ENCODE data around the gene AGK. TPM values are rescaled to one million over a fixed set of nuclear protein-coding genes. Genes with fewer than 3 reads are reported as not detected.
"Not testable (repeated sequence)": the region's sequence is repeated elsewhere in the genome, so short reads cannot be mapped to it uniquely, and the experiment has no call there.

The AGK gene
- total RNA-seq, 1 donor from 2014 or later: 19.8 TPM

DNA sequence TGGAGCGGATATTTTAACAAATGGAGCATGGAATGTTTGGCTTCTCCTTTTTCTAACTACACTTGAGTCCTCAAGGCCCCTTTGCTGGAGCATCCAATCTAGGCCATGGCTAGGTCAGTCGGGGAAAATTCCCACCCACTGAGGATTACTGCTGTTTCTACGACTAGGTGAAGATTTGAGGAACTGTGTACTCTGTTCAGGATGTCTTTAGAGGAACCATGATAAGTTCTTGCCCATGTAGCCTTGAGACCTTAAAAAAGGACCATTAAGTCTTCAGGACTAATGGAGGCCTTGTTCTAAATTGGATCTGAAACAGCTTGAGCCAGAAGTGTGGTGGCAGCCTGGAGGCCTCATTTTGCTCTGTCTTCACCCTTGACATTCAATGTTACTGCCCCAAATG is 6.2 kb downstream of the AGK start:
- peaks cover 2% of the 10 kb centered on the region for H3K4me1 ChIP-seq
- H3K27me3 ChIP-seq (ENCODE audit: low read depth): no peaks in the 10 kb centered on the region
- DNase-seq: no peak
- H3K4me3 ChIP-seq: no peak overlapping the region
- intact Hi-C loops (cut with DNase I): no loop called here
- no peak for ATAC-seq
- TF ChIP-seq, protein P1, sequence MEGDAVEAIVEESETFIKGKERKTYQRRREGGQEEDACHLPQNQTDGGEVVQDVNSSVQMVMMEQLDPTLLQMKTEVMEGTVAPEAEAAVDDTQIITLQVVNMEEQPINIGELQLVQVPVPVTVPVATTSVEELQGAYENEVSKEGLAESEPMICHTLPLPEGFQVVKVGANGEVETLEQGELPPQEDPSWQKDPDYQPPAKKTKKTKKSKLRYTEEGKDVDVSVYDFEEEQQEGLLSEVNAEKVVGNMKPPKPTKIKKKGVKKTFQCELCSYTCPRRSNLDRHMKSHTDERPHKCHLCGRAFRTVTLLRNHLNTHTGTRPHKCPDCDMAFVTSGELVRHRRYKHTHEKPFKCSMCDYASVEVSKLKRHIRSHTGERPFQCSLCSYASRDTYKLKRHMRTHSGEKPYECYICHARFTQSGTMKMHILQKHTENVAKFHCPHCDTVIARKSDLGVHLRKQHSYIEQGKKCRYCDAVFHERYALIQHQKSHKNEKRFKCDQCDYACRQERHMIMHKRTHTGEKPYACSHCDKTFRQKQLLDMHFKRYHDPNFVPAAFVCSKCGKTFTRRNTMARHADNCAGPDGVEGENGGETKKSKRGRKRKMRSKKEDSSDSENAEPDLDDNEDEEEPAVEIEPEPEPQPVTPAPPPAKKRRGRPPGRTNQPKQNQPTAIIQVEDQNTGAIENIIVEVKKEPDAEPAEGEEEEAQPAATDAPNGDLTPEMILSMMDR (IDR thresholded peaks at IDR 0.05): no peak
- H3K9me3 ChIP-seq: peaks cover 5% of the 10 kb centered on the region
- H3K36me3 ChIP-seq: peaks cover 25% of the 10 kb centered on the region
- H3K27ac ChIP-seq: no peak overlapping the region

DNA sequence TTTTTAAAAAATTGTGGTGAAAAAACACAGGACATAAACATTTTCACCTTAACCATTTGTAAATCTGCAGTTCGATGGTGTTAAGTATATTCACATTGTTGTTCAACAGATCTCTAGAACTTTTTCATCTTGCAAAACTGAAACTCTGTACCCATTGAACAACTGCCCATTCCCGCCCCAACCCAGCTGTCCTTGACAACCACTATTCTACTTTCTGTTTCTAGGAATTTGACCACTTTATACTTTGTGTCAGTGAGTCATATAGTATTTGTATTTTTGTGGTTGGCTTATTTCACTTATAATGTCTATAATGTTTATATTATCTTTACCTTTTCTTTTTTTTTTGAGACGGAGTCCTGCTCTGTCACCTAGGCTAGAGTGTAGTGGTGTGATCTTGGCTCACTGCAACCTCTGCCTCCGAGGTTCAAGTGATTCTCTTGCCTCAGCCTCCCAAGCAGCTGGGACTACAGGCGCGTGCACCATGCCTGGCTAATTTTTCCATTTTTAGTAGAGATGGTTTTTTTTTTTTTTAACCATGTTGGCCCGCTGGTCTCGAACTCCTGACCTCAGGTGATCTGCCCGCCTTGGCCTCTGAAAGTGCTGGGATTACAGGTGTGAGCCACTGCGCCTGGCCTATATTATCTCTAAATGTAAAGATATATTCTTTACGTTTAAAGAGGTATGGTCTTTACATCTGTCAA is 6.8 kb downstream of the AGK start:
- intact Hi-C loops (cut with DNase I): not testable (repeated sequence)
- peaks cover 27% of the 10 kb centered on the region for H3K36me3 ChIP-seq

DNA sequence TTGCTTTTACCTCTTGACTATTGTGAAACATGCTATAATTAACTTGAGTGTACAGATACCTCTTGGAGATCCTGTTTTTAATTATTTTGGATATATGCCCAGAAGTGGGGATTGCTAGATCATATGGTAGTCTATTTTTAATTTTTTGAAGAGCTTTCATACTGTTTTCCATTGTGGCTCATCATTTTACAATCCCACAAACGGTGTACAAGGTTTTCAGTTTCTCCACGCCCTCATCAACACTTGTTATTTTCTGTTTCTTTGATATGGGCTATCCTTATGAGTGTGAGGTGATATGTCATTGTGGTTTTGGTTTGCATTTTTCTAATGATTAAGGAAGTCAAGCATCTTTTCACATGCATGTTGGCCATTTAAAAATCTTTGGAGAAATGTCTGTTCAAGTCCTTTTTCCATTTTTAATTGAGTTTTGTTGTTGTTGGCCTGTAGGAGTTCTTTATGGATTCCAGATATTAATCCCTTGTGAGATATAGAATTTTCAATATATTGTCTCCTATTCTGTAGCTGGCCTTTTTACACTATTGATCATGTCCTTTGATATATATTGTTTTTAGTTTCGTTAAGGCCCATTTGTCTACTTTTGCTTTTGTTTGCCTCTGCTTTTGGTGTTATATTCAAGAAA is 7.5 kb downstream of the AGK start:
- peaks cover 31% of the 10 kb centered on the region for H3K36me3 ChIP-seq
- no peak overlapping the region for H3K4me3 ChIP-seq
- H3K27me3 ChIP-seq (ENCODE audit: low read depth): no peaks in the 10 kb centered on the region
- intact Hi-C loops (cut with DNase I): no loop called here
- peak in 1 of 2 donors; percentile 48 for ATAC-seq
- DNase-seq: no peak
- H3K9me3 ChIP-seq: peaks cover 5% of the 10 kb centered on the region
- TF ChIP-seq, protein P1 (IDR thresholded peaks at IDR 0.05): no peak
- H3K4me1 ChIP-seq: no peaks in the 10 kb centered on the region
- no peak overlapping the region for H3K27ac ChIP-seq

More for the DNA sequence above, 6.8 kb downstream of the AGK start:
- ATAC-seq: peak in 1 of 2 donors; percentile 23
- H3K27ac ChIP-seq; H3K4me1 ChIP-seq; H3K27me3 ChIP-seq (ENCODE audit: low read depth); H3K4me3 ChIP-seq; H3K9me3 ChIP-seq; DNase-seq: not testable (repeated sequence)

DNA sequence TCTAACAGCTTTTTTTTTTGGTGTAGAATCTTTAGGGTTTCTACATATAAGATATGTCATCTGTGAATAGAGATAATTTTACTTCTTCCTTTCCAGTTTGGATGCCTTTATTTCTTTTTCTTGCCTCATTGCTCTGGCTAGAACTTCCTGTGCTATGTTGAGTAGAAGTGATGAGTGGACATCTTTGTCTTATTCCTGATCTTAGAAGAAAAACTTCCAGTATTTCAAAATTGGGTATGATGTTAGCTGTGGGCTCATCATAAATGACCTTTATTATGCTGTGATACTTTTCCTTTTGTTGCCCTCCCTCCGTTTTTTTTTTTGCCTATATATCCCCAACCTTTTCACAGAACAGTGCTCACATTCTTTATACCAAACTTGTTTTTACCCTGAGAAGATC is 8.8 kb downstream of the AGK start:
- Histone ChIP-seq H3K4me1 (no peaks in the 10 kb centered on the region), H3K4me3 (no peak overlapping the region), H3K36me3 (peaks cover 34% of the 10 kb centered on the region), H3K27me3 (ENCODE audit: low read depth) (no peaks in the 10 kb centered on the region), H3K9me3 (peaks cover 5% of the 10 kb centered on the region), H3K27ac (no peak overlapping the region)
- TF ChIP-seq, protein P1 (IDR thresholded peaks at IDR 0.05): no peak
- intact Hi-C loops (cut with DNase I): no loop called here
- ATAC-seq: no peak
- DNase-seq: no peak

DNA sequence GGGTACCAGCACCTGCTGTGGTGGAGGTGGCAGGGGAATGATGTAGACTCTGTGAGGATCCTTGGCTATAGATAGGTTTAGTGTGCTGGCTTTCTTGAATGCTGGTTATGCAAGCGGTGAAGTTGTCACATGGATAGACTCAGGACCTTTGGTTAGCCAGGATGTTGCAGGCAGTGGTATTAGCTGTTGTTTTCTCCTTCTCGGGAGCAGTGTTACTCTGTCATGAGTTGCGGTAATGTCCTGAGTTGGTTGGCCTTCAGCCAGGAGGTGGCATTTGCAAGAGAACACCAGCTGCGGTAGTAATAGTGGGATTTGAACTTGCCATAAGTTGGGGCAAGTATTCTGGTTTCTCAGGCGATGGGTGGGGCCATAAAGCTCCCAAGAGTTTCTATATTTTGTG is 10.8 kb downstream of the AGK start:
- peaks cover 24% of the 10 kb centered on the region for H3K36me3 ChIP-seq
- H3K27ac ChIP-seq: no peak overlapping the region

More for the DNA sequence above, 10.8 kb downstream of the AGK start:
- intact Hi-C loops (cut with DNase I): no loop called here
- no peak for ATAC-seq
- H3K9me3 ChIP-seq: peaks cover 5% of the 10 kb centered on the region
- DNase-seq: no peak
- TF ChIP-seq, protein P1 (IDR thresholded peaks at IDR 0.05): no peak
- no peaks in the 10 kb centered on the region for H3K27me3 ChIP-seq (ENCODE audit: low read depth)
- H3K4me1 ChIP-seq: no peaks in the 10 kb centered on the region
- no peak overlapping the region for H3K4me3 ChIP-seq
